RWPE2 (cell line): Measurements from ENCODE around the gene HAUS3.

Experiments used
- ATAC-seq: fragments of 200-7000 bp; cut with Tn5 transposase; 3 replicates; pipeline ENCODE4 v1.9.1; 2021; ENCODE audit warnings: low read depth
- DNase-seq: peaks from one replicate; pipeline ENCODE4 v3.0.0-alpha.2; 2020; ENCODE audit warnings: low spot score
- H3K27ac ChIP-seq: fragments of 450-650 bp; 2 replicates; pipeline ENCODE4 v1.5.1; 2017; ENCODE audit warnings: mild to moderate bottlenecking; ENCODE audit not compliant: poor library complexity, severe bottlenecking
- H3K27me3 ChIP-seq: fragments of 250-450 bp; sonication (Bioruptor Pico); 2 replicates; pipeline ENCODE4 v1.5.1; 2021; ENCODE audit warnings: mild to moderate bottlenecking, moderate library complexity; ENCODE audit not compliant: insufficient read depth, poor library complexity, severe bottlenecking
- H3K36me3 ChIP-seq: fragments of 250-450 bp; sonication (Bioruptor Pico); 2 replicates; pipeline ENCODE4 v1.5.1; 2020; ENCODE audit warnings: low read depth, mild to moderate bottlenecking, moderate library complexity
- H3K4me1 ChIP-seq: fragments of 250-450 bp; sonication (Bioruptor Pico); 2 replicates; pipeline ENCODE4 v1.5.1; 2021; ENCODE audit warnings: mild to moderate bottlenecking, moderate library complexity; ENCODE audit not compliant: insufficient read depth, poor library complexity, severe bottlenecking
- H3K4me3 ChIP-seq: fragments of 250-450 bp; sonication (Bioruptor Pico); 2 replicates; pipeline ENCODE4 v1.5.1; 2021; ENCODE audit warnings: mild to moderate bottlenecking, moderate library complexity; ENCODE audit not compliant: severe bottlenecking
- H3K9me3 ChIP-seq: fragments of 250-450 bp; sonication (Bioruptor Pico); 2 replicates; pipeline ENCODE4 v1.5.1; 2021; ENCODE audit warnings: mild to moderate bottlenecking, moderate library complexity; ENCODE audit not compliant: severe bottlenecking
- CTCF ChIP-seq: fragments of 450-650 bp; IDR thresholded peaks from one replicate; pipeline ENCODE4 v1.5.1; 2017; ENCODE audit warnings: mild to moderate bottlenecking, moderate library complexity; ENCODE audit not compliant: poor library complexity, severe bottlenecking

HAUS3 gene

GRCh38 chr4:2281575-2282343 is 39.8 kb upstream of the HAUS3 start:
- no peak for TF ChIP-seq CTCF
- Histone ChIP-seq H3K4me3 (no peak overlapping the region), H3K27ac (no peak overlapping the region), H3K4me1 (no peaks in the 10 kb centered on the region), H3K27me3 (no peaks in the 10 kb centered on the region), H3K36me3 (no peaks in the 10 kb centered on the region), H3K9me3 (no peaks in the 10 kb centered on the region)
- peak; percentile 17 for DNase-seq
- 0 out of 3 replicates have a peak, but pooled peaks have one; percentile 14 for ATAC-seq

GRCh38 chr4:2280531-2281300 is 38.8 kb upstream of the HAUS3 start:
- Histone ChIP-seq H3K27ac (no peak overlapping the region), H3K27me3 (no peaks in the 10 kb centered on the region), H3K9me3 (no peaks in the 10 kb centered on the region), H3K4me1 (no peaks in the 10 kb centered on the region), H3K4me3 (no peak overlapping the region), H3K36me3 (no peaks in the 10 kb centered on the region)
- ATAC-seq, result no peak
- TF ChIP-seq CTCF, result no peak
- DNase-seq, result no peak

- ATAC-seq, result no peak
- H3K4me3 ChIP-seq, result no peak overlapping the region
- no peak for TF ChIP-seq CTCF
Observed at GRCh38 chr4:2277956-2278355, 36.0 kb upstream of the HAUS3 start.

GRCh38 chr4:2276581-2277325 is 34.8 kb upstream of the HAUS3 start:
- Histone ChIP-seq H3K4me1 (no peaks in the 10 kb centered on the region), H3K27me3 (no peaks in the 10 kb centered on the region), H3K9me3 (no peaks in the 10 kb centered on the region), H3K27ac (no peak overlapping the region), H3K36me3 (no peaks in the 10 kb centered on the region), H3K4me3 (no peak overlapping the region)
- TF ChIP-seq CTCF, result no peak
- ATAC-seq, result no peak
- DNase-seq, result no peak

More at GRCh38 chr4:2277956-2278355, 36.0 kb upstream of the HAUS3 start:
- H3K27me3 ChIP-seq, result no peaks in the 10 kb centered on the region
- DNase-seq, result no peak
- H3K4me1 ChIP-seq, result no peaks in the 10 kb centered on the region
- H3K27ac ChIP-seq, result no peak overlapping the region
- no peaks in the 10 kb centered on the region for H3K36me3 ChIP-seq
- H3K9me3 ChIP-seq, result no peaks in the 10 kb centered on the region
